HG02973 (cell line): ENCODE results near the gene TNNI3K.
A peak's percentile ranks its signal among the peaks of the same experiment; 100 is the strongest.

Experiments used
- ATAC-seq: cut with Tn5 transposase; IDR thresholded peaks from one replicate; pipeline ENCODE4 v1.9.1; 2021; ENCODE audit warnings: moderate library complexity; ENCODE audit not compliant: unreplicated experiment

Gene TNNI3K

DNA sequence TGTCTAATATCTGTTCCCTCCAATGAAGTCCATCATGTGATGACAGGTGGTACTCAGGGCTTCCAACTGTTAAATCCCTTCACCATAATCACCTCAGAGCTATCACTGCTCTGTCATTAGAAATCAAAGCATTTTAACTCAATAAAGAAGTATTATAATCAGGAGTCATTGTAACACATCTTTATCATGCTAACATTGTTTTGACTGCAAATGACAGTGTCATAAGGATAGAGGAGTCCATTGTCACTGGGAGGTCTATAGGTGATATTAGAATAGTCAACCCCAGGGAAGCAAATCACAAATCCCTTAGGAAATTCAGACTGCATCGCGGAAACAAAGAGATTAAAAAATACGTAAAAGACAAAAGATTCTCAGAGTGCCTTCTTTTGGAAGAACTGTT lies 246.4 kb downstream of the TNNI3K start:
- ATAC-seq, result no peak

DNA sequence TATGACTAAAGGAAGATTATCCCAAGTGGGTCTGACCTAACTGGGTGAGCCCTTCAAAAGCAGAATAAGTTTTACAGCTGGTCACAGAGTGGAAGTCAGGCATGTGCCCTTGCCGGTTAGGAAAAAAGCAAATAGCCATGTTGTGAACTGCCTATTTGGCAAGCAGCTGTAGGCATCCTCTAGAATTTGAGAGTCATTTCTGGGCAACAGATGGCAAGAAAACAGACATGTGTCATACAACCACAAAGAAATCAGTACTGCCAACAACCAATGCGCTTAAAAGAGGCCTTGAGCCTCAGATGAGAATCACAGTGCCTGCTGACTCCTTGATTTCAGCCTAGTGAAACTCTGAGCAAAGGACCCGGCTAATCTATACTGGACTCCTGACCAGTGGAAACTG lies 250.4 kb downstream of the TNNI3K start:
- no peak for ATAC-seq

DNA sequence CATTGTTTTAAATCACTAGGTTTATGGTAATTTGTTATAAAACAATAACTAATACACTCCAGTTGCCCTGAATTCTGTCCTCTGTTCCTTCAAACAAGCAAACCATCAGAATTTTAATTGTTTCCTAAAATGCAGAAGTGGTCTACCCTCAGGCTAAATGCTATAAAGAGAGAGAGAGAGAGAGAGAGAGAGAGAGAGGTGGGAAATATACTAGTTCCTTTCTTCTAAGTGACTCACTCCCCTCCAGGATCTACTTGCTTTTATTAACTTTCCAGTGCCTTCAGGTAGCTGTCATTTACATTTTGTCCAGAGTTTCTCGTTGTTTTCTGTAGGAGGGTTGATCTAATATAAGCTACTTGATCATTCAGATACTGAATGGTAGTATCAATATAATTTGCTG lies 250.8 kb downstream of the TNNI3K start:
- no peak for ATAC-seq

DNA sequence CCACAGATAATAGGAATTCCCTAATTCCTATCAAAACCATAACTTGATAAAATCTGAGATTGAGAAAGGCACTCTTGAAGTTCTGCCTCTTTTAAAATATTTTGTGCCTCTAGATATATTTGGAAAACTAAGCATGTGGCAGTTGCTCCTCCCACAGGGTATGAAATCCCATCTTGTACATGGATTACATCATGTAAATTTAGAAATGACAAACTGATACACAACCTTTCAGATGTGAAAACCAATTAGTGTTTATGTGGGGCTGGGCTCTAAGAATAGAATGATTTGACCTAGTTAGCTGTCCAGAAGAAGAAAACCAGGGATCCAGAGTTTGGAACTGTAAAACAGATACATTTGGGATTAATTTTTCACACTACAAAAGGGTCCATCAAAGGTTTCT lies 261.5 kb downstream of the TNNI3K start:
- no peak for ATAC-seq

DNA sequence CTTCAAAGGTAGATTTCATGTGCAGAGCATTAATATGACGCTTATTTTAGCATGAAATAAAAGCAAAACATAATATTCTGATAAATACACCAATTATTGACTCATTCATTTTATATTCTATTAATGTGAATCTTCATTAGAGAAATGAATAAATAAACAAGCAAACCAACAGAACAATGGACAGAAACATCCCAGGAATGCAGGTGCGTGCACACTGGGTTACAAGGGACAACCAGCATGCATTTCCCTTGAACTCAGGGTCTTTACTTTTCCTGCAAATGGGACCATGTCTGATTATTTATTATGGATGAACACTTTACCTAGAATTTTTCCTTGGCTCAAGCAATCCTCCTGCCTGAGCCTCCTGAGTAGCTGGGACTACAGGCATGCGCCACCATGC lies 263.7 kb downstream of the TNNI3K start:
- ATAC-seq, result no peak

DNA sequence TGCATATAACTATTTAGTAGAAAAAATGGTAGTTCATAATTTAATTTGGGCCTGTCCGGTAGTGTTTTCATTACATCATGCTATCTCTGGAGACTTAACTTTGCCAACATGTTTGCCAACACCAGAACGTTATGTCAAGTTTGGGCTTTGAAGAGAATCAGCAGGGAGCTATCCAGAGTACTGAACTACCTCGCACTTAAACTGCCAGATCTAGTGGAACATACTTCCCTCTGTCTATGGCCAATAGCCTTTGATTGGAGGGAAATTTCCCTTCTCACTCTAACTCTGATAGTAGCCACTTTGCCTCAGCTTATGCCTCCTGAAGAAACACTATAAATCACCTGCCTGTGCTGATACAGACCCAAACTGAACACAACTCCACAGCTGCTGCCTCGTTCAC lies 267.2 kb downstream of the TNNI3K start:
- ATAC-seq, result no peak

DNA sequence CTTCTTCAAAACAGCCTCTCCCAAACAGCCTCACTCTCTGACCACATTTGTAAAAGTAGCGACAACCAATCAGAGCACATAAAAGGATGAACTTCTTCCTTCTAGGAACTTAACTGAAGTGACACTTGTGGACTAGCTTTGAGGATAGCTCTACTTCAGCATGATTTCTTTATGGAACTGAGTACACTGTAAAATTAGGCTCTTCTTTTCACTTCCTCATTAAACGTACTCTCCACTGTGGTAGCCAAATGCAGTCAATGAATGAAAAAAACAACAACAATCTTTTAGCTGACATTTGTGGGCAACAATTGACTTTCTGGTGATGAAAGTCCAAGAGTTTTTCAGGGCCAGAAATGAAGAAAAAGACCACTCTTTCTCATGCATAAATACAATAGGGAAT lies 267.7 kb downstream of the TNNI3K start:
- no peak for ATAC-seq

DNA sequence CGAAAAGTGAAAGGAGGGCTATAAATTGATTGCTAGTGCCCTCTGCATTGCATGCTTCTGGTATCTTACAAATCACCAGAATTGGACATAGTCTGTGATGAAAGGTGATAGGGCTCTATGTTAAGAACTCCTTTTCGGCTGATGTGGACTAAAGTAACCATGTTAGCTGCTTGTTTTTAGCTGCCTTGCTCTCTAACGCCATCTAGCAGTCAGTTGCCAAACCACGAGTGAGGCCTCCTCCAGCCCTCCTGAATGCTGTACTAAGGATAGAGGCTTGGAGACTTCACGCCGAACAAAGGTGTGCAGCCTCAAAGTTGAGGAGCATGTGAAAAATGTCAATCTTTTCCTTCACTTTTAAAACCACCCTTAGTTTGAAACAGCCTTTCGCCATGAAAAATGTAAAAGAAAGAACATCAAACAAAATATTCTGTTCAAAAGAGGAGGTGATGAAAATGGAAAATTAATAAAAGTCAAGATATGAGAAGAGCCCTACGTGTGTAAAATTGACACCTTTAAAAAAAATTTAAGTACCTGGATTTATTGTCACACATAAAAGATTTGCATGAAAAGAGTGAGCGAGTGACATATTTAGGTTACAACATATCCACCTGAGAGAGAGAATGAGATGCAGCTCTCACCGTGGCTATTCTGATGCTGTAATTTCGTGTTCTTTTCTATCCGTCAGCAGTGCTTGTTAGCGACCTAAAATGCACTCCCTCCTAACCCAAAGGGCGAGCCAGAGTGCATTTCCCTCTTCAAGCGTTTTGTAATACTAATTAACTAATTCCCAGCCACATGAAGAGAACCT lies 269.1 kb downstream of the TNNI3K start:
- peak; percentile 93 for ATAC-seq

DNA sequence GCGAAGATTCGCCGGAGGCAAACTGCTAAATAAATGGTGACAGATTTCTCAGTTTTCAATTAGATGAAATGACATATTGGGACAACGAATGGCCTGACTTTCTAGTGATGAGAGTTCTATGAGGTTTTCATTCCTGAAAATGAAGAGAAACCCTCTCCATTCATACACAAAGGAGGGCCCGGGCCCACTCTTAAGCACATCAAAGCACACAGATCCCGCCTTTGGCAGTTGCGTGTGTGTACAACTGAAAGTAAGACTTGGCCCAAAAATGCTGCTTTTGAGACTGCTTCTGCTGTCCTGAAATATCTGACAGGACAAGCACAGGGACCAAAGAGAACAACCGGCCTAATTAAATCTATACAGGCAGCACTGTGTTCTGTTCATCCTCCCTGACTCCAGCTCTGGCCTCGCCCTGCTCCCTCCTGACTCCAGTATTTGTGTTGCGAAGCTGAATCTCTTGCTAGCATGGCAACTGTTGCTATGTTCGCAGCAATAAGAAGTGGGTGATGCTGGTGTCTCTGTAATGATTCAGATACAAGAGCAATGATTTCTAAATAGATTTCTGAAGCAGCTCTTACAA lies 269.8 kb downstream of the TNNI3K start:
- ATAC-seq, result no peak

DNA sequence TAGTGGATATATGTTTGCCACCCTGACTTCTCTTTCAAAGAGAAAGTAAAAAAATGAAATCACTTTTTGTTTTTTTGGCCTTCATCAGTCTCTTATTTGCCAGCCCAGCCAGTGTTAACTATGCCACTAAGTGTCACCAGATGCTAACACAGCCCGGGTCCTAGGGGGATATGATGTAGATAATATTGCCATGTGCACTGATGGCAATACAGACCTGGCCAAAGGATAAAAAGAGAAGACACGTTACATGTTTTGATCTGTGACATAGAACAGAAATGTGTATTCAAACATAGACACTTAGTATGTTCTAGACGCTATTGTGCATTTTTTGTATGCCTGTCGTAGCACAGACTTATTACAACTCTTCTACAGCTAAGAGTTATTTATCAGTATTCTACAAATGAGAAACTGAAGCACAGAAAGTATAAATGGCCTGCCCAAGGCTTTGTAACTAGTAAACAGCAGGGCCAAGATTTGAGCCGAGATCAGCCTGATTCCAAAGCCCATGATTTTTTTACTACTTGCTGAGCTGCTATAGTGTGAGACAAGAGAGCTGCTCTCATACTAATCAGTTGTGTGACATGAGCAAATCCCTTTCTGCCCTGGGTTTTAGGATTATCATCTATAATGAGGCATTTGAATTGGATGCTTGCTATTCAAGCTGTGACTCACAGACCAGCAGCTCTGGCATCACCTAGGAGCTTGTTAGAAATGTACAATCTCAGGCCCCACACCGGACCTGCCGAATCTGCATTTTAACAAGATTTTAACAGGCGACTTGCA lies 270.9 kb downstream of the TNNI3K start:
- no peak for ATAC-seq

DNA sequence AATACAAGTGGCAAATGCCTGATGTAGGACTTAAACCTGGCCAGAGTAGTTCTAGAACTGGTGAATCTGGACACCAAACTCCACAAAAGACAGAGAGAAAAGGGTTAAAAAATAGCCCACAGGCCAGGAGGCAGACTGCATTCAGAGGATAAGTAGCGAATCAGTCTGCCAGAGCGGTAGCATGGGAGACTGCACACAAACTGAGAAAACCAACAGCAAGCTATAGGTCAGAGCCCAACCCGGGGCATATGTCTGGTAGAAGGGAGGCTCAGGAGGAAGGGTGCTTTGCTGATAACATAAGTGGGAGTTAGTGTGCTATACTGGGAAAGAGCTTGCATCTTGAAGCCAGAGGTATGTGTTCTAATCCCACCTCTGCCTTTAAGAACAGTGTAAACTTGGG lies 273.3 kb downstream of the TNNI3K start:
- ATAC-seq, result no peak

DNA sequence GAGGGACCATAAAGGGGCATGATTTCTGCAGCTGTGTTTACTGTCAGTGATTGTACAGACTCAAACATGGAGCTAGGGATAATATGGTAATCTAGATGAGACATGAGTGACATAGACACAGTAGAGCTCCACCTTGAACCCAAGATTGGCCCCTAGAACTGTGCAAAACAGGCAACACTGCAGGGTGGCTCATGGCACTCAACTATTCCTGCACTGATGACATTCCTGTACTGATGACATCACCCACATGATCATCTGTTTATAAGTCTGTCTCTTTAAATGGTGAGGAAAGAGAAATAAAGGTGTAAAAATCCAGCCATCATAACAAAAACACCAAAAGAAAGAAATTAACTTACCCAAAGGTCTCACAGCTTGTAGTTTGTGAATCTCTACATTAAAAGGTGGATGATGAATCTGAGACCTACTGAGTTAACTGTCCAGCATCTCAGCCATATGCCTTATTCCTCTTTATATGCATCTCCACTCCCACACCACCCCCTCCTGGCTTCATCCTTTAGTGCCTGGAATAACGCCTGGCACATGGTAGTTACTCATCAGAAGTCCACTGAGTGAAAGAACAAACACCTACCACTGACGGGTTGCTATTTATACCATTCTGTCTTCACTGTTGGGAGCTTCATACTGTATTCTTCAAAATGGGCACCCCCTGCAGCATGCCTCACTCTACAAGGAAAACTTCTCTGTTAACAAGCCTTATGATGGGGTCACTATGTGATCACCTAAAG lies 277.2 kb downstream of the TNNI3K start, which contains the start of gene LRRC53:
Gene LRRC53, minus strand, starts transcription at position 442 of the 746 bp plus-strand sequence. CDS start 29,262 bp downstream, outside the sequence.
- ATAC-seq, result no peak

DNA sequence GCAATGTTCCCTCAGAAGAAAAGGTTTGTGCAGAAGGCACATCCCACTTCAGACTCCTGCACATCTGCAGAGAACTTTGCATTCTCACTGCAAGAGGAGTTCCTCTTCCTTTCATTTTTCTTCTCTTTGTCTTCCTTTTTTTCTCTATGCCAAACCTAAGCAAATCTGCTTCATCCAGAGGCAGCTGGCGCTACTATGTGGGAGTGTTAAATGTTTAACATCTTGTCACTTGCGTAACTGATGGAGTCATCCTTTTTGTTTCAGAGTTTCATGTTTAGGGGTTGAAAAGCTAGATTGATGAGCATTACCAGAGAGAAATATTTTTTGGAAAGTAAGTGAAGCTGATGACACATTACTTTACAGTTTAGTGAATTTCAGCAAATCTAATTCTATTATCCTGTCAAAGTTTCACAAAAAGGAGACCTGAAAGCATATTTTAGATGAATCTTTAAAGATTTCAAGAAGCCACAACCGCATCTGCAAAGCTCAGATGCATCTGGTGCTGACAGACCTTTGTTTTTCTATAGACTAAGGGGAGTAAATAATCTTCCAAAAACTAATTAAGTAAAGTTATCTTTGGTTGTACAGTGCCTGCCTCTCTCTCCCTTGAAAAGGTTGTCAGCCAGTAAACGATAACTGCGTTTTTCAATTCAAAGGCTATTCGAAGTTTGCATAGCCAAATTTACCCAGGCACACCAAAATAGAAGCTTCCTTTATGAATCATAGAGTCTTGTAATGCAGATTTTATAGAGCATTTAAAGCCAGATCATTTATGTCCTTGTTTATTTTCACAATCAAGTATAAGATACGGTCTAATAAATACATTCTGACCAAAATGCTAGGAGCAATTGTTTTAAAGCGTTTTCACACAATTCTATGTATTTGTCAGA lies 278.5 kb downstream of the TNNI3K start:
- ATAC-seq, result no peak

DNA sequence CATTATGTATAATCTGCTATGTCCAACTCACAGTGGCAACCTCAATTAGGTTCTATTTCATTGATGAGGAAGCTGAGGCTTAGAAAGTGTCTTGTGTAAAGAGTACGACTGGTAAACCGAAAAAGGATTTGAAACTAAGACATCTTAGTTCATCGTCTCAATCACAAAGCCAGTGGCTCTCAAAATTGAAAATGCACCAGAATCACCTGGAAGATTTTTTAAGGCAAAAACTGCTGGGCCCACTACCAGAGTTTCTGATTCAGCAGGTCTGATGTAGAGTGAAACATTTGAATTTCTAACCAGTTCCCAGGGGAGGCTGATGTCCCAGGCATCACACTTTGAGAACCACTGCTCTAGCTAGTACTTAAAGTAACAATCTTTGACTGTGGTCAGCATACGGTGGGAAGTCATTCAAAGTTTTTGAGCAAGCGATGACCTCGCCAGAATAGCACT lies 282.4 kb downstream of the TNNI3K start:
- ATAC-seq, result no peak

DNA sequence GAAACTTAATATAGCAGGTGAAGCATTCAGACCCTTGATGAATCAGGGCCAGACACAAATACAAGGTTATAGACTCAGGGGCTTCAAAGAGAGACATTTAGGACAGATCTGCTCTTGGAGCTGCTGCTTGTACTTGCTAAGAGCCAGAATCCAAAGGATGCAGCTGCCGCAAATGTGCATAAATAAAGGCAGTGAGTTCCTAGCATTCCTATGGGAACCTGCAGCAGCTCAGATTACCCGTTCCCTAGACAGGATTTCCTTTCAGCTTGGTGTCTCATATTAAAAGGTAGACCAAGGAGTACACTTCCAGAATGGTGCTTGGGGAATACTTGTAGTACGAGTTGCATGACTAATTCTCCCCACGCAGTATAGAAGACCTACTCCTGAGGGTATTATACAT lies 287.0 kb downstream of the TNNI3K start:
- ATAC-seq, result no peak

DNA sequence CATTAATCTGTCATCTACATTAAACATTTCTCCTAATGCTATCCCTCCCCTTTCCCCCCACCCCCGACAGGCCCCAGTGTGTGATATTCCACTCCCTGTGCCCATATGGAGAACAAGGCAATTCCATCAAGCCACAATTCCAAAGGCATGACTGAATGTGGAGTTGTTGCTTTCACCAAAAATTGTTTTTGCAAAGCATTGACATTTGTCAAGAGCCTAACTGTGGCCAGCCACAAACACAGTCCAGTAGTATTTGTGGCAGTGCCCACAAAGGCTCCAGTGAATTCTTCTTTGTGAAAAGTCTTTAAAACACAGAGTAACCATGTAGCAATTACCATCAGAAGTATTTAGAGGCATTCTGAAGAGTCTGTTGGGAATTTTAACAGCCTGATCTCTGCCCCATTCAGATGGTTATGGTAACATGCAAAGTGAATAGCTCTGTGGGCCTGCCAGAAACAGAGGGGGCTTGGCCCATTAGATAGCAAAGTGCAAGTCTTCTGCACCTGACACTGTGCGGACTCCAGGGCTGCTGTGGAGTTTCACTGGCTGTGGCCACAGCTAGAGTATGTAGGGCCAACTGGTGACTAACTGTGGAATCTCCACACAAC lies 288.8 kb downstream of the TNNI3K start:
- ATAC-seq, result no peak

DNA sequence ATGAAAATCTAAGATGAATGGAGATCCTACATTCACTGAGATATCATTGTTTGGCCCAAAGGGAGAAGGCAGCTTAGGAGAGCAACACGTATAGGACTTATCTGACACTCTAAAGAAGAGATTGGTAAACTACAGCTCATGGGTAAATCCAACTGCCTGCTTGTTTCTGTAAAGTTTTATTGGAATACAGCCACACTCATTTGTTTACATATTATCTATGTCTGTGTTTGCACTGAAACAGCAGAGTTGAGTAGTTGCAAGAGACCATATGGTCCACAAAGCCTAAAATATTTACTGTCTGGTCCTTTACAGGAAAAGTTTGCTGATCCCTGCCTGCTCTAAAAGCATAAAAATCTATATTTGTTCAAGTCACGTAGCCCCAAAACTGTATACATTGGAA lies 291.5 kb downstream of the TNNI3K start:
- no peak for ATAC-seq

DNA sequence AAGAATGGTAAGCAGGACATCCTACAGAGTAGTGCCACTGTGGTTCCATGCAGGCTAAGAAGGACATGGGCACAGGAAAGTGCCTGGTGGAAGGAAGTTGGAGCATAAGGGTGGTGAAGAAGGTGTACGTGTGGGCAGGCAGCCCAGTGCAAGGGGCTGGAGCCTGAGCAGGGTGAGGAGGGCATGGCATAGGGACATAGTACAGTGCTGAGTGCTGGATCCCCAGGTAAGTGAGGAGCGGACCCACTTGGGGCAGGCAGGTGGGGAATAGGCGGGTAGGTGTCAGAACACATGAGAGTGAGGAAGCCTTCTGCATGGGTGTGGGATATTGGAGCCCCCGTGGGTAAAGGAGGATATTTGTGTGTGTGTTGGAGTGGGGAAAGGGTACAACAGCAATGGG lies 292.9 kb downstream of the TNNI3K start:
- ATAC-seq, result no peak

DNA sequence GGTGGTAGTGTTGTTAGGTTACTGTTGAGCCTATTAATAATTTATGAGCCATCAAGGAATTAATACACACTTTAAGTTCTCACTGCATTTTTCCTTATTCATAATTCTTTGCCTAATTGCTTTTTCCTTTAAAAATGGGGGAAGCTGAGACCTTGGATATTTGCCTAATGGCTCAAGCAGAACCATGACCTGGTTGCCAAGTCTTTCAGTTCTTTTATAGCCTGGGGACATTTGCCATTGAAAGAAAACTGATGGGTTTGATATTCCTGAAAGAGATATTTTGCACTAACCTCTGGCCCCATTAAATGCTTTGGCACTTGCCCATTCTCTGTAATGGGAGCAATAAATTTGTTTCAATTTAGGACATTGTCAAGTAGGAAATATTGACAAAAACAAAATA lies 295.7 kb downstream of the TNNI3K start:
- ATAC-seq, result no peak

DNA sequence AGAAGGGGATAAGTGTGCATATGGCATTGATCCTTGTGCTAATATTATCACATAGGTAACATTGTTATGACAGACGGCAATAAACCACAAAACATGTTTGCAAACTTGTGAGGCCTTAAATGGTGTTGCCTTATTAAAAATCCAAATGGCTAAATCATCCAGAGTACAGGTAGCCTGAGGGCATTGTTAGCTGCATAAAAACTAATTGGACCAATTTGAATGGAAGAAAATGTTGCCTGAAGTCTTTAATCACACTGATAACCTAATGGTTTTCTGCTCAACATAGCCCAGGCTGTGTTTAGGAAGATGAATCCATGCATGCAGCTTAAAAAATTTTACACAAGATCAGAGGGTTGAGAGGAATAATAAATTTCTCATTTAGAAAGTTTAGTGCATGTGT lies 296.6 kb downstream of the TNNI3K start:
- ATAC-seq, result no peak
